A673 (cell line): Measurements from ENCODE around the gene SHQ1.
"Not testable (repeated sequence)": the region's sequence is repeated elsewhere in the genome, so short reads cannot be mapped to it uniquely, and the experiment has no call there.

Source experiments
- CTCF ChIP-seq: fragments of 300-800, 200-600 bp; sonication (generic); conservative IDR thresholded peaks from 2 replicates; pipeline ENCODE4 v1.5.1; 2017; ENCODE audit warnings: low read depth, mild to moderate bottlenecking, antibody characterized with exemption, low read length, moderate library complexity, mixed read lengths
- EZH2 ChIP-seq: fragments of 200-600 bp; sonication (generic); IDR thresholded peaks from 2 replicates; pipeline ENCODE4 v1.6.1; 2017; ENCODE audit warnings: borderline replicate concordance, low read depth, mild to moderate bottlenecking, mixed read lengths, antibody characterized with exemption, low read length; ENCODE audit not compliant: poor library complexity, severe bottlenecking

GRCh38 chr3:72788232-72788631 lies 60.0 kb downstream of the SHQ1 start:
- not testable (repeated sequence) for TF ChIP-seq CTCF, EZH2
